K562 (cell line): ENCODE measurements around the gene PATJ. TPM values are rescaled to one million over a fixed set of nuclear protein-coding genes. Genes with fewer than 3 reads are reported as not detected.

Source experiments
- CCNT2 ChIP-seq: IDR thresholded peaks from 2 replicates; pipeline ENCODE4 v1.6.1; 2011; ENCODE audit warnings: borderline replicate concordance, low read depth, mild to moderate bottlenecking, moderate library complexity, mixed read lengths, low read length; ENCODE audit not compliant: insufficient read length; ENCODE audit errors: extremely low read depth
- CTBP1 ChIP-seq: fragments of 450-650 bp; IDR thresholded peaks from 2 replicates; pipeline ENCODE4 v1.6.1; 2016; ENCODE audit warnings: borderline replicate concordance
- IRF2 ChIP-seq: sonication (generic); formaldehyde crosslinking; IDR thresholded peaks from 2 replicates; pipeline ENCODE4 v1.8.1; 2022; ENCODE audit warnings: mild to moderate bottlenecking, missing genetic modification reagents
- MCM5 ChIP-seq: fragments of 450-650 bp; IDR thresholded peaks from 2 replicates; pipeline ENCODE4 v1.6.1; 2016; ENCODE audit warnings: low read depth
- MYC ChIP-seq, 2 experiments: fragments of 250-450 bp in 1 of 2; sonication (Bioruptor Pico) in 1 of 2; IDR thresholded peaks; 2 replicates each; pipeline versions ENCODE4 v1.5.1 to v1.6.1; 2012 to 2021; ENCODE audit warnings: low read depth in 2 of 2, borderline replicate concordance in 1 of 2, improper control_type of control experiment in 1 of 2, low read length in 1 of 2, mild to moderate bottlenecking in 1 of 2, moderate library complexity in 1 of 2
- PML ChIP-seq: IDR thresholded peaks from 2 replicates; pipeline ENCODE4 v1.6.1; 2012; ENCODE audit warnings: low read length, inconsistent platforms
- PTBP1 ChIP-seq: fragments of 200-400 bp; formaldehyde crosslinking; IDR thresholded peaks from 2 replicates; pipeline ENCODE4 v1.6.1; 2017; ENCODE audit warnings: low read depth, low read length
- RBM25 ChIP-seq: fragments of 200-400 bp; formaldehyde crosslinking; IDR thresholded peaks from 2 replicates; pipeline ENCODE4 v1.6.1; 2018; ENCODE audit warnings: low read length, low read depth, moderate library complexity; ENCODE audit not compliant: severe bottlenecking
- TSC22D4 ChIP-seq: fragments of 450-650 bp; IDR thresholded peaks from 2 replicates; pipeline ENCODE4 v1.6.1; 2016; ENCODE audit warnings: missing genetic modification characterization, missing biosample characterization, control low read depth
- YY1 ChIP-seq, 3 experiments: IDR thresholded peaks; 2 replicates each; pipeline ENCODE4 v1.6.1; 2011; ENCODE audit warnings: low read length in 2 of 3, mild to moderate bottlenecking in 2 of 3, moderate library complexity in 2 of 3, borderline replicate concordance in 1 of 3, control low read depth in 1 of 3, low read depth in 1 of 3; ENCODE audit not compliant: insufficient read depth in 3 of 3, insufficient replicate concordance in 2 of 3, control insufficient read depth in 1 of 3, insufficient read length in 1 of 3; ENCODE audit errors: extremely low read depth in 1 of 3
- ZFPM2 ChIP-seq: fragments of 250-450 bp; sonication (Bioruptor Pico); IDR thresholded peaks from 2 replicates; pipeline ENCODE4 v1.5.1; 2022; ENCODE audit warnings: mild to moderate bottlenecking
- ZFX ChIP-seq: sonication (generic); formaldehyde crosslinking; IDR thresholded peaks from 2 replicates; pipeline ENCODE4 v1.8.0; 2022; ENCODE audit warnings: mild to moderate bottlenecking, missing genetic modification reagents, moderate library complexity
- ZNF778 ChIP-seq: fragments of 450-650 bp; formaldehyde crosslinking; IDR thresholded peaks from 2 replicates; pipeline ENCODE4 v1.4.0; 2020; ENCODE audit warnings: mild to moderate bottlenecking, moderate library complexity
- polyA plus RNA-seq, 8 experiments: library from polyadenylated mRNA; depleted of rRNA in 4 of 8; stranded (reverse) in 5 of 8; unstranded in 3 of 8; fragments of >200 nt; fragmentation: Nextera tagmentation in 2 of 8; fragmentation: Illumina TruSeq in 1 of 8; extraction: Ambion mirVana in 2 of 8; extraction: Trizol in 1 of 8; gene quantifications; 2 replicates each; pipeline versions ENCODE4 v1.2.1 to v1.2.3, GENCODE V29; 2011 to 2014; ENCODE audit warnings: inconsistent platforms in 1 of 8, missing spikeins in 1 of 8
- total RNA-seq, 7 experiments: library from RNA; depleted of rRNA in 6 of 7; stranded (reverse); fragments of >200 nt in 6 of 7; fragmentation: Illumina TruSeq in 2 of 7; extraction: Trizol in 2 of 7; gene quantifications; 2 replicates each; pipeline versions ENCODE4 v1.2.1 to v1.2.3, GENCODE V29; 2011 to 2021; ENCODE audit warnings: low replicate concordance in 1 of 7
- TF ChIP-seq, protein P1 (sequence below), 2 experiments: fragments of 450-650 bp; formaldehyde crosslinking in 1 of 2; IDR thresholded peaks; 2 replicates each; pipeline versions ENCODE4 v1.4.0 to v1.6.1; 2014 to 2020; ENCODE audit warnings: mild to moderate bottlenecking in 2 of 2, borderline replicate concordance in 1 of 2, low read depth in 1 of 2
- TF ChIP-seq, protein P2 (sequence below): sonication (generic); formaldehyde crosslinking; IDR thresholded peaks from 2 replicates; pipeline ENCODE4 v1.8.0; 2022; ENCODE audit warnings: mild to moderate bottlenecking, missing genetic modification reagents

PATJ gene
- total and polyA plus RNA-seq, 9 of the 15 experiments (the other 6 are each of a cell fraction or from before 2014, with no cell fraction given) = 0.22 TPM; not detected in 8

DNA sequence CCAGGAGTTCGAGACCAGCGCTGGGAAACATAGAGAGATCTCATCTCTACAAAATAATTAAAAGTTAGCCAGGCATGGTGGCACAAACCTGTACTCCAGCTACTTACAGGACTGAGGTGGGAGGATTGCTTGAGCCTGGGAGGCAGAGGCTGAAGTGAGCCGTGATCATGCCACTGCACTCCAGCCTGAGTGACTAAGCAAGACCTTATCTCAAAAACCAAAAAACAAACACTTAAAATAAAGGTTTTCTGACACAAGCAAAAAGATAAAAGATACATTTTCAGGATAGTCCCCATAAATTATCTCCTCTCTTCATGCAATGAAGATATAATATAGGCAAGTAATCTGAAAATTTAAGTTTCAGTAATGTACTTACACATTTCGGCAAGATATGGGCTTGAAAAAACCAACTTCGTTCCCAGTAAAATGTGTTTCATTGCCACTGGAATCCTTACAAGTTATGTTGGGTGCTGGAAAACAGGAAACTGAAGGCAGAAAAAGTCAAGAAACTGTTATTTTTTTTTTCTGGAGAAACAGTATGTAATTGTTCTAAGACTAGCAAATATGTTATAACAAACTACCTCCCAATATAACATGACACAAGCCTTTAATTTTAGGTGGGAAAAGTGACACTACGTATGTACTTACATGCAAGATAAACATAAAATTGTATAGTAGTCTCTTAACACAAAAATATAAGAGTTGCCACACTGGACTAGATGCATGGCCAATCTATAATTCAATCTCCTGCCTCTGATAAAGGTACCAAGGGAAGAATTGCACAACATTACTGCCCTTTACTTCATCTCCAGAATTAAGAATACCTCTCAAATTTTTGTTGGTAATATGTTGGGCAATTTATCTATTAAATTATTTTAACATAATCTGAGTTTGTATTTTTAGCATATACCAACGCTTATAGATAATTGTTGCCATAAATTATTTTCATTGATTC lies 33.0 kb upstream of the PATJ start (continued):
- TF ChIP-seq YY1 (IDR thresholded peaks at IDR 0.05; ENCODE audit: borderline replicate concordance in 1 of 3, control insufficient read depth in 1 of 3, extremely low read depth in 1 of 3, insufficient read depth in 3 of 3, insufficient read length in 1 of 3, insufficient replicate concordance in 2 of 3, low read depth in 1 of 3, low read length in 2 of 3) = no peak
- no peak for TF ChIP-seq ZFPM2 (CRISPR knock-in tag)
- TF ChIP-seq IRF2 (CRISPR knock-in tag) = no peak
- no peak for TF ChIP-seq ZFX (CRISPR knock-in tag)
- TF ChIP-seq PTBP1 = no peak
- TF ChIP-seq, protein P1, sequence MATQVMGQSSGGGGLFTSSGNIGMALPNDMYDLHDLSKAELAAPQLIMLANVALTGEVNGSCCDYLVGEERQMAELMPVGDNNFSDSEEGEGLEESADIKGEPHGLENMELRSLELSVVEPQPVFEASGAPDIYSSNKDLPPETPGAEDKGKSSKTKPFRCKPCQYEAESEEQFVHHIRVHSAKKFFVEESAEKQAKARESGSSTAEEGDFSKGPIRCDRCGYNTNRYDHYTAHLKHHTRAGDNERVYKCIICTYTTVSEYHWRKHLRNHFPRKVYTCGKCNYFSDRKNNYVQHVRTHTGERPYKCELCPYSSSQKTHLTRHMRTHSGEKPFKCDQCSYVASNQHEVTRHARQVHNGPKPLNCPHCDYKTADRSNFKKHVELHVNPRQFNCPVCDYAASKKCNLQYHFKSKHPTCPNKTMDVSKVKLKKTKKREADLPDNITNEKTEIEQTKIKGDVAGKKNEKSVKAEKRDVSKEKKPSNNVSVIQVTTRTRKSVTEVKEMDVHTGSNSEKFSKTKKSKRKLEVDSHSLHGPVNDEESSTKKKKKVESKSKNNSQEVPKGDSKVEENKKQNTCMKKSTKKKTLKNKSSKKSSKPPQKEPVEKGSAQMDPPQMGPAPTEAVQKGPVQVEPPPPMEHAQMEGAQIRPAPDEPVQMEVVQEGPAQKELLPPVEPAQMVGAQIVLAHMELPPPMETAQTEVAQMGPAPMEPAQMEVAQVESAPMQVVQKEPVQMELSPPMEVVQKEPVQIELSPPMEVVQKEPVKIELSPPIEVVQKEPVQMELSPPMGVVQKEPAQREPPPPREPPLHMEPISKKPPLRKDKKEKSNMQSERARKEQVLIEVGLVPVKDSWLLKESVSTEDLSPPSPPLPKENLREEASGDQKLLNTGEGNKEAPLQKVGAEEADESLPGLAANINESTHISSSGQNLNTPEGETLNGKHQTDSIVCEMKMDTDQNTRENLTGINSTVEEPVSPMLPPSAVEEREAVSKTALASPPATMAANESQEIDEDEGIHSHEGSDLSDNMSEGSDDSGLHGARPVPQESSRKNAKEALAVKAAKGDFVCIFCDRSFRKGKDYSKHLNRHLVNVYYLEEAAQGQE (IDR thresholded peaks at IDR 0.05; ENCODE audit: borderline replicate concordance) = peak; percentile 10; the same call in 1 of the 2 replicates
- TF ChIP-seq, protein P1 (CRISPR knock-in tag; IDR thresholded peaks at IDR 0.05; ENCODE audit: low read depth) = no peak
- no peak for TF ChIP-seq PML
- TF ChIP-seq CTBP1 = peak; percentile 62; the same call in 1 of the 2 replicates
- TF ChIP-seq, protein P2, sequence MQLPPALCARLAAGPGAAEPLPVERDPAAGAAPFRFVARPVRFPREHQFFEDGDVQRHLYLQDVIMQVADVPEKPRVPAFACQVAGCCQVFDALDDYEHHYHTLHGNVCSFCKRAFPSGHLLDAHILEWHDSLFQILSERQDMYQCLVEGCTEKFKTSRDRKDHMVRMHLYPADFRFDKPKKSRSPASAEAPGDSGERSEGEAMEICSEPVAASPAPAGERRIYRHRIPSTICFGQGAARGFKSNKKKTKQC (CRISPR knock-in tag) = no peak
- no peak for TF ChIP-seq ZNF778 (CRISPR knock-in tag)
- no peak for TF ChIP-seq TSC22D4 (tag)
- no peak for TF ChIP-seq MCM5
- TF ChIP-seq RBM25 = no peak
- TF ChIP-seq CCNT2 = no peak
- TF ChIP-seq MYC (IDR thresholded peaks at IDR 0.05; ENCODE audit: low read depth, low read length) = no peak
- TF ChIP-seq MYC (CRISPR knock-in tag; IDR thresholded peaks at IDR 0.05; ENCODE audit: borderline replicate concordance, low read depth) = no peak
